Fibroblast of peridontal ligament (primary cell): Measurements from ENCODE around the gene COL28A1.
A peak's percentile ranks its signal among the peaks of the same experiment; 100 is the strongest.
"Not testable (repeated sequence)": the region's sequence is repeated elsewhere in the genome, so short reads cannot be mapped to it uniquely, and the experiment has no call there.

Experiments
- DNase-seq: peaks from one replicate; pipeline ENCODE4 v3.0.0-alpha.2; 2010; ENCODE audit errors: extremely low read depth

The COL28A1 gene

DNA sequence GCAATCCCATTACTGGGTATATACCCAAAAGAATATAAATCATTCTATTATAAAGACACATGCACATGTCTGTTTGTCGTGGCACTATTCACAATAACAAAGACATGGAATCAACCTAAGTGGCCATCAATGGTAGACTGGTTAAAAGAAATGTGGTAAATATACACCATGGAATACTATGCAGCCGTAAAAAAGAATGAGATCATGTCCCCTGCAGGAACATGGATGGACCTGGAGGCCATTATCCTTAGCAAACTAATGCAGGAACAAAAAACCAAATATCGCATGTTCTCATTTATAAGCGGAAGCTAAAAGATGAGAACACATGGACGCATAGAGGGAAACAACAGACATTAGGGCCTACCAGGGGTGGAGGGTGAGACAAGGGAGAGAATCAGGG is 25.9 kb upstream of the COL28A1 start:
- DNase-seq = not testable (repeated sequence)

DNA sequence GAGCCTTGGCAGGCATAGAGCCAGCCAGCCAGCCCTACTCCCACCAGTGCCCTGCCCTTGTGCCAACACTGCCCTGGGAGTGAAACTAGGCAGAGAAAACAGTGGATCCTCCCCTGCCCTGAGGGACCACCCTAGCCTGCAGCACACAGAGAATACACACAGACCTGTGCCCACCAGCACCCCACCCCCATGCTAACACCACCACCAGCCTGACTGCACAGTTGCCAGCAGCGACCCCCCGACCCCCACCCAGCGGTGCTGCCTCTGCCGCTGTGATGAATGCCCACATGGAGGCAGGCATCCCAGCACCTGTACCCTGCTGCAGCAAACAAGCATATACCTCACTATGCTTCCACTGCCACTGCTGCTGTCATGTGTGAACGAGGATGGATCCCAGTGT is 21.6 kb upstream of the COL28A1 start:
- DNase-seq = no peak

DNA sequence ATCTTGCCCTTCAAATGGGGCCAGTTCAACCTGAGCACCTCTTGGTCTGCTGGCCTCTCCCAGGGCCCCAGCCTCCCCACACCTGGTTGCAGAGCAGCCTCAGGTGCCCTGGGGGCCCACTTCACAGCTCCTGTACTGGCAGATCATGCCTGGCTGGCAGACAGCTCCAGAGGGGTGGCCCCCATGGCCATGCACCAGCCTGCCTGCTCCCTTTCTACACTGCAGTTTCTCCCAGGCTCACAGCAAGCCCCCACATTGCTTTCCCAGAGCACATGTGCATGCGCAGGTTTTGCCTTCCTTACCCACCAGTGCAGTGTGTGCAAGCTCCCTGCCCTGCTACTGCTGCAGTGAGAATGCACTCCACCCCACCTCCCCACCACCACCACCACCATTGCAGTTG is 21.2 kb upstream of the COL28A1 start:
- DNase-seq = no peak

DNA sequence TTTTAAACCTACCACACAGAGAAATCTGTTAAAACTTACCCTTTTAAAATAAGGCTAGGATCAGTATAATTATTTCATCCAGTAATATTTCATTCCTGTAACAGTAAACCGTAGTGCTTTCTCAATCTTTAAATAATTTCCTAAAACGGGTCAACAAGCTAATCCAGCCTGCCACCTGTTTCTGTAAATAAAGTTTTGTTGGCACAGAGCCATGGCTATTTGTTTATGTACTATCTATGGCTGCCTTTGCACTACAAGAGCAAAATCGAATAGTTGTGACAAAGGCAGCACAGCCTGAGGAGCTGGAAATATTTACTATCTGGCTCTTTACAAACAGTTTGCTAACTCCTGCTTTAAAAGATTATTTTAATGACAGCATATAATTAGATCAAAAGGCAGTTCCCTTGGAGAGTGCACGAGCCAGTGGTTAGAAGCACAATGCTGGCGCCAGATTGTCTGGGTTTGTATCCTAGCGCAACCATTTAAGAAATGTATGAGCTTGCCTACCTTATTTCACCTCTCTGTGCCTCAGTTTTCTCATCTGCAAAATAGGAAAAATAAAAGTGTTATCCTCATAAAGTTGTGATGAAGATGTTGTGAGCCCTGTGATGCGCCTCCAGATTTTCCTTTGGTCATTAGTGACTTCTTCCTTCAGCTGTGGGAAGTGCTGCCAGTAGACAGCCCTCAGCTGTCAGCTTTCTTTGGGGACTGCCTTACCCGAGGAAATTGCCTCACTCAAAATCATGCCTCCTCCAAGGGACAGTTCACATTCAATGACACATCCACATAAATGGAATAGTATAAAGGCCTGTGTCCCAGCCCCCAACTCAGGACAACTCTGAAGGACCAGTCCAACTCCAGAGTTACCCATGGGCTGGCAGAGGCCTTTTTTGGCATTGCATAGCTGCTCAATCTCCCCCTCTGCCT is 19.2 kb upstream of the COL28A1 start:
- DNase-seq = no peak

DNA sequence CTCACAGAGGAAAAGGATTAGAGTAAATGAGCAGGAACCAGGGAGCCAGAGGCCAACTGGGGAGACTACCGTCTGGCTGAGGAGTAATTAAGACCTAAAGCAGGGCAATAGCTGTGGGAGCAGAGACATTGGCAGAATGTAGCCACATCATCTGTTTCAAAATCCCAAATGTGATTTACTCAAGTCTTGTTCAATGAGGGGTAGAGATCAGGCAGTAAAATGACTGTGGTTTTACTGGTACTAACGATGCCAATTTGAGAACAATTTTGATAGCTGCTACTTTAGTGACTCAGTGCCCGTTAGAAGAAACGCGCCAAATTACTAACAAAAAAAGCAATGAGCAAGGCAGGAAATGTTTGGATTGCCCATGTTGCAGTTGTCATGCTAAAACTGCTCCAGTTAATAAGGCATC is 18.4 kb upstream of the COL28A1 start:
- peak; percentile 98 for DNase-seq

DNA sequence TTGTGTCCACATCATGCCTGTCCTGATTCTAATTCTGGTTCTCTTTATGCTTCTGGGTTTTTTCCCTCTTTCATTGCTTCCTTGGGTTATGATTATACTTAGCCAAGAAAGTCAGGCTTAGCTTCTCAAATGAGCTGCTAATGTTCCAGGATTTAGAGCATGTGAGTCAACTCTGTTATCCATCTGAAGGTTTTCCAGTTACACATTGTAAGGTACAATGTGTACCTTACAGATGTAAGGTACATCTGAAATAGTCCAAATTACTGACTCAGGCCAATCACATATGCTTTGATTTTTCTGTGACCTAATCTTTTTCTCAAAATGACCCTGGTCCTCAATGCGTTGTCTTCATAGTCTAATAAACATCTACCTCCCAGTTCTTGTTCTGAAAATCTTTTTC is 17.7 kb upstream of the COL28A1 start:
- DNase-seq = peak; percentile 49

DNA sequence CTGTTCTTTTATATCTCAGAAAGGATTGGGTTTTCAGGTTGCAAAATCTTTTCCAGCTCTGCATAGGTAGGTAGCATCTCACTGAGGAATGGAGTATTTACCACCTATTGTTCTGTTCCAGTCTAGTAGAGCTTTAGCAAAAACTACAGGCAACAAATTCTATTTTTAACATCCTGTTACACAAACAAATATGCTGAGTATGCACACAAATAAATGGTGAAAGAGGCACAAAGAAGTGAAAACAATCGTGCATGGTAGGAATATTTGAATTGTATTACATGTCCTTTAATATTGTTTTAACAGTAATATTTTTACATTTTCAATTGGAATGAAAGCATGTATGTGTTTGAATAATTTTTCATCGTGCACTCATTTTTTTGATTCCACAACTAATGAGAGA is 16.5 kb upstream of the COL28A1 start:
- no peak for DNase-seq

DNA sequence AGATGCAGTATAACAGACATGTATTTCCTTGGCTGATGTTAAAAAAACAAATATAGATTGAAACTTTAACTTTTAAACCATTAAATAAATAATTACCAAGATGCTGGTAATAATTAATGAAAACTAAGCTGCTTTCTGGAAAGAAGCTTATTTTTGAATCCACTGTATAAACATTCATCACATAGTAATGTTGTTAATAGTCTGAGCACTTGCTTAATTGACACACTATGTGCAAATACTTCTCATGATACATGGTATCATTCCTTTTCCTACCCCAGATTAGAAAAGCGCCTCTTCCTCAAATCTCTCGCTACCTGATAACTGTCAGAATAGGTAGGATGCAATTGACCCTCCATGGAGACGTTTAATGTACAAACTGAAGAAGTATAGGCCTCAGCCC is 15.0 kb upstream of the COL28A1 start:
- DNase-seq = no peak

DNA sequence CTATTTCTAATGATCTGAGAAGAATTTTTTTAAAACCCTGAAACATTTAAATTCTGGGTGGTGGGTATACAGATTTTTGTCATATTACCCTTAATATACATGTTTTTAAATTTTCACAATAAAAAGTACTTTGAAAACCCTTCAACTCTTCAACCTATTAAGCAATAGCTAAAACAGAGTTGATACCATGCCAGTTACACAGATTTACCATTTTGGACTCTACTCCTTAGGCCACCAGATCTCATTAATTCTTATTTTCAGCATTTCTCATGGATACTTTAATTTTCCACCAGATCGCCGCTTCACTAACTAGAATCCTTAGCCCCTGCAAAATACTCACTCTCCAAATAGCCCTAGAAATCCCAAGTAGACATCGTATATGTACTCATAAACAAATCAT is 12.7 kb upstream of the COL28A1 start:
- no peak for DNase-seq

DNA sequence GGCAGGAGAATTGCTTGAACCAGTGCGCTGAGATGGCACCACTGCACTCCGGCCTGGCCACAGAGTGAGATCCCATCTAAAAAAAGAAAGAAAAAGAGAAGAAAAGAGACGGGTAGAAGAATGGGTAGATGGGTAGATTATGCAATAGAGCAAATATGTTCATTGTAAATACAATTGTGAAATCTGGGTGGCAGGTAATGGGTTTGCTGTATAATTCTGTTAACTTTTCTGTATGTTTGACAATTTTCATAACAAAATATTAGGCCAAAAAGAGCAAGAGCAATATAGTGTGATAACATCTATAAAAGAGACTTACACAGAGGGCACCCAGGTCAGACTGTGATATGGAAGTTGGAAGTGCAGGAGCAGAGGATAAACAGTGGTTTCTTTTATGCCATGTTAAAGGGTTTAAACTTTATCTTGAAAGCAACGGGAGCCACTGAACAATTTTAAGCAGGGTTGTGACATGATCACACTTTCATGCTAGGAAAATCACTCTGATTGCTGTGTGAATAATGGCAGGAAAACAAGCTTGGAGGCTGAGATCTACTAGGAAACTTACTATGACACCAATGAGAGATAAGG is 6.7 kb upstream of the COL28A1 start:
- no peak for DNase-seq

DNA sequence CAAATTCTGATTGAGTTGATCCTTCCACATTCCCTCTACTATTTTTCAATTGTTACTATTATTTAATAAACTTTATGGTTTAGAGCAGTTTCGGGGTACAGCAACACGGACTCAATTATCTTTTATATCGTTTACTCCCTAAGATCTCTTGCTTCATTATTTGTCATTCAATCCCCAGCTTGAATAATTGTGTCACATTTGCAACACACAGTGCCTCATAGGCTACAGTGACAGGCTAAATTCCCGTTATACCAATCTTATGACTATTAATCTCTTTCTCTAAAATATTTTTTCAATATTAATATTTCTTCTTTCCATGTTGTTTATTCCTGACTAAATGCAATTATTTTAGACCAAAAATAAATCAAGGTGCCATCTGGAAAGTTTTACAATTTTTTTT is 4.0 kb upstream of the COL28A1 start:
- DNase-seq = no peak

DNA sequence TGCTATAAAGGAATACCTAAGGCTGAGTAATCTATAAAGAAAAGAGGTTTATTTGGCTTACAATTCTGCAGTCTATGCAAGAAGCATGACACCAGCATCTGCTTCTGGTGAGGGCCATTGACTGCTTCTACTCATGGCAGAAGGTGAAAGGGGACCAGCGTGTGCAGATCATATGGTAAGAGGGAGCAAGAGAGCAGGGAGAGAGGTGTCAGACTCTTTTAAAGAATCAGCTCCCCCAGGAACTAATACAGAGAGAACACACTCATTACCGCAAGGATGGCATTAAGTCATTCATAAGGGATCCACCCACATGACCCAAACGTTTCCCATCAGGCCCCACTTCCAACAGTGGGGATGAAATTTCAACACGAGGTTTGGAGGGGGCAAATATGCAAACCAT is 3.5 kb upstream of the COL28A1 start:
- no peak for DNase-seq

DNA sequence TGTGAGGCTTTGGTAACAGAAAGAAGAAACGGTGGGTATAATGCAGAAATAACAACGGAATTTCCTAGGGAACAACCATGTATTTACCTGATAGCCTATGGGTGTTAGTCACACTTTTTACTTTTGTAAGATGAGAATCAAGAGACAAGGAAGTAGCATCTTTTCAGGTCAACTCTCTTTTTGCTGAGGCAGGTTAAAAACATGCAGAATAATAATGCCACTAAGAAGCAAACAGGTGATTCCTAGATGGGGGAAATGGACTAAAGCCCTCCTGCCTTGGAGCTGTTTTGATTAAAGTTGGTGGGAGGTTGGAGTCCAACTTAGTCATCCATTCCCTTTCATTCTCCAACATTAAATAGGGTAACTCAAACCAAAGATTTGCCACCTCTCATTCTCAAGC is 2.0 kb upstream of the COL28A1 start:
- no peak for DNase-seq

DNA sequence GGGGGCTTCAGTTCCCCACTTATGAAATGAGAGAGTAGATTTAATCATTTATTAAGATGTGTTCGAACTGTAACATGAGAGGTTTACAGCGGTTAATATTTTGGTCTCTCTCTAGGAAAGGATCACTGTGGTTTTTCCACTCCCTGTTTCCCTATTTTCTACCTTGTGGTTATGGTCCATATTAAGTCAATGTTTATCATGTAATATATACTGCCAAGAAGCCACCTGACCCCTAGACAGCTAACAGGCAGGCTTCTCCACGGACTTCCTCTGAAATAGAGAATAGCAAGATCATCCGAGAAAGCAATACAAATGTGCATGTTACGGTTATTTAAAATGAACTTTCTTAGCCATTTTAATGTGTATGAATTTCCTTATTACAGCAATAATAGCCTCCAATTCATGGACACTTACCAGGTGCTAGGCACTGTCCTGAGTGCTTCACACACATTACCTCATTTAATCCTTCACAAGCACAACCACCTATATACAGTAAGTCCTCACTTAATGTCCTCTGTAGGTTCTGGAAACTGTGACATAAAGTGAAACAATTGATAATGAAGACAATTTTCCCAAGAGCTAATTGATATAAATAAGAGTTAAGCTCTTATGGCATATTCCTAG is 835 bp upstream of the COL28A1 start:
- DNase-seq = no peak

DNA sequence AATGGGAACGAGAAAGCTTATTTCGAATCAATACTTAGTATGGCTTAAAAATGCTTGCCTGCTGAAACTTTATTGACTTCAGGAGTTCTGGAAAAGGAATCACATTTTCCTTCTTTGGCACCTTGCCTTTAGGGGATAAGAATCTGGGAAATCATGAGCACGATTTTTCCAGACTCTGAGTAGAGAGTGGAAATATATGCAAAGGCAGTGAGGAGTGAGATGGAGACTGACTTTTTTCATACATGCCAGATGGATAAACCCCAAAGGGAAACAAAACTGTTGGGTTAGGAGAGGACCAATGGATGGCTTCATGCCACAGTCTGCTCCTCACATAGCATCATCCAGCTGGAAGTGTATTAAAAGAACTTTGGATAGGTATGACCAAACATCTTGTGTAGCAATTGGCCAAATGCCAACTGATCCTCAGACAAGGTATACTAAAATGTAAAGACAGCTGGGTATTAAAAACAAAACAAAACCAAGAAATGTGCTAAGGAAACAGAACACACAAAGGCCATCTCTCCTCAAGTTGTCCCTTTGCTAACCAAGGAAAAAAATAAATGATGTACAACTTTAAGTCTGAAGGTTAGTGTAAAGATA is 1.7 kb downstream of the COL28A1 start:
- DNase-seq = no peak

DNA sequence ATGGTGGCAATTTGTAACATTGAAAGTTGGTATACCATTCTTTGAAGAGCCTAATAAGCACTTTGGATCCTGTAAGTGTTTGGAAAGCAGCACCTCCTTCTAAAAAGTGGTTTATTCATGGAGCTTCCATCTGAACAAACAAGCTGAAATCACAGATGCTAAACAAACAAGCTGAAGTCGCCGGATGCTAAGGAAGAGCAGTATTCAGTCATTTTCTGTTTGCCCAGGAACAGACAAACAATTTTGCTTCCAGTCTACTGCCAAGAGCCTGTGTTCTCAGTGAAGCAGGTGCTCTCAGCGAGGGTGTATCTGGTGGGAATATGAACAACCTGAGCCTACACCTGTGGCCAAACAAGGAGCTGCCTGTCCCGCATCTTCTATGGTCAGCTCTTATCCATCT is 6.3 kb downstream of the COL28A1 start:
- no peak for DNase-seq

DNA sequence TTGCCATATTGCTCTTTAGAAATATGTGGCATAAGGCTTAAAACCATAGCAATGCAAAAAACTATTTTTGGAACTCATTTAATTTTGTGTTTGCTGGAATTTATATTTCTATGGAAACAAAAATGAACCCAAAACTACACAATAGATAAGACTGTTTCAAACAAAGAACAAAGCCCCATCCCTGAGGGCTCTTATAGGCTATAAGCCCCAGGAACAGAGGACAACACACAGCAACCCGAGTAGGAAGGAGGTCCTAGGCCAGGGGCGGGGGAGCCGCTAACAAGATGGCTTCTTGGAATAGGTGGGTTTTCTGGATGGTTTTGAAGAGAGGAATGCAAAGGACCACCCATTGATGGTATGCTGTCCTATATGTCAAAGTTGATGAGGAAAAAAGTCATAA is 8.6 kb downstream of the COL28A1 start:
- DNase-seq = no peak

DNA sequence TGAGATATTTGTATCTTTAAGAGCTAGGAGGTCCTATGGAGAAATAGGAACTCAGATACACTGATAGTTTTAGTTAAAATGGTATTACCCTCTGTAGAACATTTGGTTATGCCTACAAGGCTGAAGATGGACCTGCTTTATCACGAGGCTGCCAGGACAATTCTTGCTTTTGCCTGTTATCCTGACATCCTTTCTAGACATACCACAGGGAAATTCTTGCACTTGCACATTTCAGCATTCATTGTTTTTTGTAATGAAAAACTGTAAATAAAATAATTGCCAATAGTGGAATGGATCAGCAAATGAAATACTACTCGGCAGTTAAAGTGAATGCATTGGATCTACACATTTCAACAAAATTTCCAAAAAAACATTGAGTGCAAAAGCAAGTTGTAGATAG is 9.7 kb downstream of the COL28A1 start:
- DNase-seq = no peak

DNA sequence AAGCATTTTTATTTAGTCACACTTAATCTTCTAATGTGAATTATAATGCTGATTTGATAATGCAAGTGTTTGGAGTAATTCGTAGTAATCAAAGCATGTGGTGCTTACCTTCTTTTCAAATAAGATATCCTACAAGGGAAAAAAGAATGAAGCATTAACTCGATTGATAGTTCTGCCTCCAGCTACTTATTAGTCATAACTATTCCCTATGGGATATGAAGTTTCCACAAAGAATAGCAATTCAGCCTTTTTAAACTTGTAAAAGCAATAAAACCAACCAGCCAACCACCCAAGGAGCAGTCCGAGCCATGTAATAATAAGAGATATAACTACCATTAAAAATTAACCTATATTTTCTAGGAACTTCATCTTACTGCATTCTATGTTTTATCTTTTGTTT is 11.6 kb downstream of the COL28A1 start:
- DNase-seq = peak; percentile 66

DNA sequence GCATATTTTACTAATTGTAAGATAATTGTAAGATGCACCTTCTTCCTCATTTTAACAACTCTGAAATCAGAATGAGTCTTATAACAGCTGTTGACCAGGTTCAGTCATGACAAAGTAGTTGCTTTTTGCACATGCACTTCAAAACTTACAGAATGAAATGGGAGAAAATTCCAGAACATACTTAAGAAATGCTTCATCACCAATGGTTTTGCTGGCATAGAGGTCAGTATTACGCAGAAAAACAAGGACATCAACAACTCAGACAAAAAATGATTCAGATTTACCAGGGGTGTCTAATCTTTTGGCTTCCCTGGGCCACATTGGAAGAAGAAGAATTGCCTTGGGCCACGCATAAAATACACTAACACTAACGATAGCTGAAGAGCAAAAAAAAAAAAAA is 13.3 kb downstream of the COL28A1 start:
- DNase-seq = peak; percentile 35

DNA sequence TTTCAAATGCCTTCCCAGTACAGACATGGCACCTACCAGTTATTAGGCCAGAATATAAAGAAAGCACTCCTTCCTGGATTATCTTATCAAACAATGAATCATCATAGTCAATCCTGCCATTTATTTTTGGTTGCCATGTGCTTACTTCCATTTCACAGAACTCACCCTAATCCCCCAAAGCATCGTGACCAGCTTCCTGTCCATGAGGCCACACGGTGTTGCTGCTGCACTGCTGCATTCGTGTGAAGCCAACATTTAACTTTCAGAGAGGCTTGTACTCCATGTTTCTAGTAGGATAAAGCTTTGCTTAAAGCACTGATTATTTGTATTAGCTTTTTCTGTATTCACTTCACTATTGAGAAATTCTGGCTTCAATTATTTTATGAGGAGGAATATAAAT is 14.4 kb downstream of the COL28A1 start:
- no peak for DNase-seq

DNA sequence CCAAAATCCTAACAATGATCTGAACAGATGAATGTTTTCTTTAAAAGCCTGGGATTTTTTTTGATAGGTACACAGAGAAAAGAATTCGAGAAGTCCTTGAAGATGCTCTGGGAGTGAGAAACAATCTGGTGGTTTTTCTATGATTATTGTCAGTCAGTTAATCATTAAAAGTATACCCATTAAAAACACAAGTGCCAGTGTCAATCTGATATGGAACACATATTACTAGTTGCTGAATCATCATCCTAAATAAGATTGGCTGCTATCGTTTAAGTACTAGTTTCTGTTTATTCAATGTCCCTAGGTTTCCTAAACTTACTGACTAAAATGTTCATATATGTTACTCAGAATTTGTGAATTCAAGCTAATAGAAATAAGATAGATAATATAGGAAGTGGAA is 16.1 kb downstream of the COL28A1 start:
- no peak for DNase-seq

DNA sequence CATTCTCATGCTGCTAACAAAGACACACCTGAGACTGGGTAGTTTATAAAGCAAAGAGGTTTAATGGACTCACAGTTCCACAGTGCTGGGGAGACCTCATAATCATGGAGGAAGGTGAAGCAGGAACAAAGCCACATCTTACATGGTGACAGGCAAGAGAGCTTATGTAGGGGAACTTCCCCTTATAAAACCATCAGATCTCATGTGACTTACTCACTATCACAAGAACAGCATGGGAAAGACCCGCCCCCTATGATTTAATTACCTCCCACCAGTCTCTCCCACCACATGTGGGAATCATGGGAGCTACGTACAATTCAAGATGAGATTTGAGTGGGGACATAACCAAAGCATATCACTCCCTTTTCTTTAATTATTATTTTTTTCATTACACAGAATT is 16.6 kb downstream of the COL28A1 start:
- no peak for DNase-seq
